ENCODE measurements around the gene SMARCC1. TPM values are rescaled to one million over a fixed set of nuclear protein-coding genes. Genes with fewer than 3 reads are reported as not detected.

Gene SMARCC1
- total RNA-seq, 1 donor from 2014 or later: 99.6 TPM

DNA sequence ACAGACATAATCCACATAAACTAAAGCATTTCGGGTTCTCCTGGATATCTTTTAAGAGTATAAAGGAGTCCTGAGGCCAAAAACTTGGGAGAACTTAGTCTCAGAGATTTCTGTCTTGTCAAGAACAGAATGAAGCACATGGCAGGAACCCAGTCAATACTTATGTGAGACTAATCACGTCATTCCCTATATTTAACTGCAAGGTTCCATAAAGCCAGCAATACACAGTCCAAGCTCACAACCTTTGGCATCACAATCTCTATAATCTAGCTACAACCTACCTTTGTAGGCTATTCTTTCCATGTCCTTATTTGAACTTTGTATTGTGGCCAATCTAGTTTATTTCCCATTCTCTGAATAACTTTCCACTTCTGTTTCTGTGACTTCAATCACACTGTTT is 134.1 kb downstream of the SMARCC1 start:
- peaks cover 4% of the 10 kb centered on the region for H3K4me1 Mint-ChIP-seq (ENCODE audit: unreplicated experiment)
- TF ChIP-seq CTCF (IDR thresholded peaks at IDR 0.05): no peak
- H3K27ac Mint-ChIP-seq (ENCODE audit: unreplicated experiment): no peak overlapping the region
- no peak for DNase-seq (ENCODE audit: extremely low spot score, unreplicated experiment)
- no peaks in the 10 kb centered on the region for H3K27me3 Mint-ChIP-seq (ENCODE audit: unreplicated experiment)
- no peaks in the 10 kb centered on the region for H3K9me3 Mint-ChIP-seq (ENCODE audit: unreplicated experiment)
- H3K4me3 Mint-ChIP-seq (ENCODE audit: unreplicated experiment): no peak overlapping the region
- peaks cover 7% of the 10 kb centered on the region for H3K36me3 Mint-ChIP-seq (ENCODE audit: unreplicated experiment)

- H3K4me3 Mint-ChIP-seq (ENCODE audit: unreplicated experiment): no peak overlapping the region
- no peak for TF ChIP-seq CTCF (IDR thresholded peaks at IDR 0.05)
- DNase-seq (ENCODE audit: extremely low spot score, unreplicated experiment): no peak
- H3K9me3 Mint-ChIP-seq (ENCODE audit: unreplicated experiment): no peaks in the 10 kb centered on the region
- H3K27me3 Mint-ChIP-seq (ENCODE audit: unreplicated experiment): no peaks in the 10 kb centered on the region
- no peak overlapping the region for H3K27ac Mint-ChIP-seq (ENCODE audit: unreplicated experiment)
- peaks cover 13% of the 10 kb centered on the region for H3K36me3 Mint-ChIP-seq (ENCODE audit: unreplicated experiment)
- H3K4me1 Mint-ChIP-seq (ENCODE audit: unreplicated experiment): peaks cover 4% of the 10 kb centered on the region
Observed at GRCh38 chr3:47646362-47646761, 135.3 kb downstream of the SMARCC1 start.

- H3K4me1 Mint-ChIP-seq (ENCODE audit: unreplicated experiment): peaks cover 4% of the 10 kb centered on the region
- H3K36me3 Mint-ChIP-seq (ENCODE audit: unreplicated experiment): peaks cover 13% of the 10 kb centered on the region
- no peak for DNase-seq (ENCODE audit: extremely low spot score, unreplicated experiment)
- TF ChIP-seq CTCF (IDR thresholded peaks at IDR 0.05): no peak
- no peaks in the 10 kb centered on the region for H3K27me3 Mint-ChIP-seq (ENCODE audit: unreplicated experiment)
- H3K27ac Mint-ChIP-seq (ENCODE audit: unreplicated experiment): no peak overlapping the region
- no peak overlapping the region for H3K4me3 Mint-ChIP-seq (ENCODE audit: unreplicated experiment)
- H3K9me3 Mint-ChIP-seq (ENCODE audit: unreplicated experiment): no peaks in the 10 kb centered on the region
Observed at GRCh38 chr3:47645551-47645950, 136.1 kb downstream of the SMARCC1 start.

GRCh38 chr3:47643092-47643491 is 138.6 kb downstream of the SMARCC1 start:
- peaks cover 4% of the 10 kb centered on the region for H3K4me1 Mint-ChIP-seq (ENCODE audit: unreplicated experiment)
- DNase-seq (ENCODE audit: extremely low spot score, unreplicated experiment): no peak
- no peaks in the 10 kb centered on the region for H3K9me3 Mint-ChIP-seq (ENCODE audit: unreplicated experiment)
- no peak overlapping the region for H3K27ac Mint-ChIP-seq (ENCODE audit: unreplicated experiment)
- H3K4me3 Mint-ChIP-seq (ENCODE audit: unreplicated experiment): no peak overlapping the region
- peaks cover 14% of the 10 kb centered on the region for H3K36me3 Mint-ChIP-seq (ENCODE audit: unreplicated experiment)
- no peaks in the 10 kb centered on the region for H3K27me3 Mint-ChIP-seq (ENCODE audit: unreplicated experiment)
- TF ChIP-seq CTCF (IDR thresholded peaks at IDR 0.05): no peak

- peaks cover 21% of the 10 kb centered on the region for H3K36me3 Mint-ChIP-seq (ENCODE audit: unreplicated experiment)
- H3K4me1 Mint-ChIP-seq (ENCODE audit: unreplicated experiment): peaks cover 3% of the 10 kb centered on the region
- H3K27ac Mint-ChIP-seq (ENCODE audit: unreplicated experiment): no peak overlapping the region
- H3K27me3 Mint-ChIP-seq (ENCODE audit: unreplicated experiment): no peaks in the 10 kb centered on the region
- H3K9me3 Mint-ChIP-seq (ENCODE audit: unreplicated experiment): no peaks in the 10 kb centered on the region
- no peak for DNase-seq (ENCODE audit: extremely low spot score, unreplicated experiment)
- no peak for TF ChIP-seq CTCF (IDR thresholded peaks at IDR 0.05)
- no peak overlapping the region for H3K4me3 Mint-ChIP-seq (ENCODE audit: unreplicated experiment)
Observed at GRCh38 chr3:47641739-47642138, 140.0 kb downstream of the SMARCC1 start.
